Ovary (tissue), 9 donors: ENCODE data around the gene APOBEC3H. TPM values are rescaled to one million over a fixed set of nuclear protein-coding genes. Genes with fewer than 3 reads are reported as not detected.

Experiments
- DNase-seq, 5 donors: peaks; one replicate each; pipeline ENCODE4 v3.0.0-alpha.2; 2019 to 2020
- H3K27ac ChIP-seq, 2 donors: fragments of 200-600 bp; one replicate each; pipeline versions ENCODE4 v1.5.1 to v1.8.0; 2019 to 2022
- H3K27me3 ChIP-seq: fragments of 200-600 bp; one replicate; pipeline ENCODE4 v1.8.0; 2022
- H3K36me3 ChIP-seq: fragments of 200-600 bp; sonication (generic); one replicate; pipeline ENCODE4 v1.5.1; 2019
- H3K4me1 ChIP-seq: one replicate; pipeline ENCODE4 v1.8.1; 2013; ENCODE audit warnings: mild to moderate bottlenecking, moderate library complexity; ENCODE audit not compliant: insufficient read depth
- H3K4me3 ChIP-seq: fragments of 200-600 bp; sonication (generic); one replicate; pipeline ENCODE4 v1.5.1; 2017
- H3K9me3 ChIP-seq, 2 donors: fragments of 200-600 bp in 1 of 2; sonication (generic) in 1 of 2; one replicate each; pipeline versions ENCODE4 v1.5.1 to v1.8.1; 2013 to 2019; ENCODE audit warnings: mild to moderate bottlenecking in 1 of 2, moderate library complexity in 1 of 2
- EP300 ChIP-seq: sonication (generic); formaldehyde crosslinking; IDR thresholded peaks from one replicate; pipeline ENCODE4 v1.6.1; 2017; ENCODE audit warnings: antibody characterized with exemption
- POLR2A ChIP-seq: fragments of 450-650 bp; IDR thresholded peaks from one replicate; pipeline ENCODE4 v1.6.1; 2017; ENCODE audit warnings: antibody characterized with exemption, mild to moderate bottlenecking, moderate library complexity
- WGBS, 3 donors: extraction: QIAGEN DNeasy Blood & Tissue Kit in 1 of 3; methylation state at CpG; one replicate each; pipeline versions ENCODE4 v1.1.5 to v1.1.7; 2013 to 2017; 5-methylcytosine and 5-hydroxymethylcytosine counted together
- intact Hi-C, 4 donors: fragments of 100-400 bp; cut with DNase I; formaldehyde crosslinking; loops; one replicate each; pipeline versions ENCODE4 v1.11.0 to v1.15.1; 2022 to 2023
- polyA plus RNA-seq, 2 donors: library from polyadenylated mRNA; stranded (reverse); fragments of 200-250 nt in 1 of 2; fragments of 350-450 nt in 1 of 2; fragmentation: Illumina TruSeq in 1 of 2; extraction: RNeasy Lipid Tissue Mini Kit (QIAGEN cat#74804) in 1 of 2; gene quantifications; one replicate each; pipeline ENCODE4 v1.2.3, GENCODE V29; 2013 to 2014
- total RNA-seq, 7 donors: library from RNA; depleted of rRNA in 2 of 7; stranded (reverse); fragments of >200 nt in 2 of 7; fragmentation: NEBNext Ultra II Directional in 3 of 7; extraction: Animal tissue kit (Norgen Biotek cat#: 25700) in 3 of 7; gene quantifications; one replicate each; pipeline versions ENCODE4 v1.1.0 to v1.2.4, GENCODE V29; 2016 to 2023
- TF ChIP-seq, protein P1 (sequence below), 3 donors: fragments of 450-650 bp in 2 of 3; fragments of 200-600 bp in 1 of 3; IDR thresholded peaks; one replicate each; pipeline versions ENCODE4 v1.5.1 to v1.8.0; 2016 to 2022; ENCODE audit warnings: antibody characterized with exemption in 3 of 3, mild to moderate bottlenecking in 1 of 3
- donor health status: DM: no; HTN: no; CAD: no; lungs with moderate emphysema.
- donor health status: DM: no; HTN: no; CAD: no.
- donor health status: Bipolar disorder and iron deficiency.
- donor health status: DM: yes; HTN: yes; CAD: no.
- donor health status: DM: no; HTN: no; CAD: no.
- donor health status: DM: yes; HTN: yes; CAD: no.

The APOBEC3H gene
- total and polyA plus RNA-seq, 9 donors: 0.23 to 0.97 (median 0.31) TPM; not detected in 6

DNA sequence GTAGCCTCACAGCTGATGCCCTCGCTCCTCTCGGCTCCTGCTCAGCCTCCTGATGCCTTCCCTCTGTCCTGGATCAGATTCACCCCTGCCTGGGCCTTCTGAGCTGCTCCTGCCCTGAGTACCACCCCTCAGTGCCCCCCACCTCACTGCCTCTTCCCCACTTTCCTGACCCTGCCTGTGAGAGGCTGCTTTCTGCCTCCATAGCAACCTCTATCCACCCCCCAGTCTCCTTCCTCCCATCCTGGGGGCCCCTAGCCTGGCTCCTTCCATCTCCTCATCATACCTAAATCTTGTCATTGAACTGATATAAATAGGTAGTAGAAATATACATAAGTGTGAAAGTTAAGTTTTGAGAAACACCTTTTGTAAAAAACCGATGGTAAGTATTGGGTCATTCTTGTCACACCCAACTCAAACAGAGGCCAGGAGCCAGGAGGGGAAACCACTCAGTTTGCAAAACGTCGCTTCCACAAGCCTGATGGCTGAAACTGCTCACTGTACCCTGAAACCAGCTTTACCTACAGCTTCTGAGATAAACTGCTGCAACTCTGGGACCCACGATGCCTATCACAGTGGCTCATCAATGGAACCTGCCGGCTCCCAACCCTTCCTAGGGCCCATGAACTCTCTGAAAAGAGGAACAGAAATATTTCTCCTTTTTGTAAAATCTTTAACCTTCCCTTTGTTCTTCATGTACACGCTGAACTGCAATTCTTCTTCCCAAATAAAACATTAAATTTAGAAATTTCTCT is 4.8 kb upstream of the APOBEC3H start:
- TF ChIP-seq POLR2A (no peak), EP300 (no peak)
- TF ChIP-seq, protein P1, sequence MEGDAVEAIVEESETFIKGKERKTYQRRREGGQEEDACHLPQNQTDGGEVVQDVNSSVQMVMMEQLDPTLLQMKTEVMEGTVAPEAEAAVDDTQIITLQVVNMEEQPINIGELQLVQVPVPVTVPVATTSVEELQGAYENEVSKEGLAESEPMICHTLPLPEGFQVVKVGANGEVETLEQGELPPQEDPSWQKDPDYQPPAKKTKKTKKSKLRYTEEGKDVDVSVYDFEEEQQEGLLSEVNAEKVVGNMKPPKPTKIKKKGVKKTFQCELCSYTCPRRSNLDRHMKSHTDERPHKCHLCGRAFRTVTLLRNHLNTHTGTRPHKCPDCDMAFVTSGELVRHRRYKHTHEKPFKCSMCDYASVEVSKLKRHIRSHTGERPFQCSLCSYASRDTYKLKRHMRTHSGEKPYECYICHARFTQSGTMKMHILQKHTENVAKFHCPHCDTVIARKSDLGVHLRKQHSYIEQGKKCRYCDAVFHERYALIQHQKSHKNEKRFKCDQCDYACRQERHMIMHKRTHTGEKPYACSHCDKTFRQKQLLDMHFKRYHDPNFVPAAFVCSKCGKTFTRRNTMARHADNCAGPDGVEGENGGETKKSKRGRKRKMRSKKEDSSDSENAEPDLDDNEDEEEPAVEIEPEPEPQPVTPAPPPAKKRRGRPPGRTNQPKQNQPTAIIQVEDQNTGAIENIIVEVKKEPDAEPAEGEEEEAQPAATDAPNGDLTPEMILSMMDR (IDR thresholded peaks at IDR 0.05): no peak
- intact Hi-C loops: no loop called here
- no peaks in the 10 kb centered on the region for H3K4me1 ChIP-seq
- 68 to 77% (median 68%) methylated on average over 8 of the region's 8 CpGs for WGBS, 3 donors
- H3K27ac ChIP-seq: no peak overlapping the region
- no peaks in the 10 kb centered on the region for H3K36me3 ChIP-seq
- DNase-seq: no peak
- no peaks in the 10 kb centered on the region for H3K27me3 ChIP-seq
- no peaks in the 10 kb centered on the region for H3K9me3 ChIP-seq
- no peak overlapping the region for H3K4me3 ChIP-seq

DNA sequence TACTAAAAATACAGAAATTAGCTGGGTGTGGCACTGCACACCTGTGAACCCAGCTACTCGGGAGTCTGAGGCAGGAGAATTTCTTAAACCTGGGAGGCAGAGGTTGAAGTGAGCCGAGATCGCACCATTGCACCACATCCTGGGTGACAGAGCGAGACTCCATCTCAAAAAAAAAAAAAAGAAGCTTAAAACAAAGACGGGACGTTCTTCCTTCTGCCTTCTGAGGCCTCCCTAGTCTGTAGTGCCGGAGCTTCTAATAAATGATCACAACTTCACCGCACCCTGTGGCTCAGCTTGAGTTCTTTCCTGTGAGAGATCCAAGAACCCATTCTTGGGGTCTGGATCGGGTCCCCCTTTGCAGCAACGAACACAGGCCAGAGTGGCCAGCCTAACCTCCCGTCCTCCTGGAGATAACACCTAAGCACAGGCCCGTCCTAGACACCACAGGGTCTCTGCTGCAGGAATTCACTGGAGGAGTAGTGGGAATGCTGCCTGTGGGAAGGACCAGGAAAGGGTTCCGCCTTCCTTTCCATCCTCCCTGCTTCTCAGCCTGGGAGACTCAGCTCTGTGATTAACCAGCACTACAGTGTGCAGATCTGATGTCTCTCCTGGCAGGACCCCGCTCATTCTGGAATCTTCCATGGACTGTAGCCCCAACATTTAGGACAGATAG is 2.2 kb upstream of the APOBEC3H start:
- intact Hi-C loops: no loop called here
- Histone ChIP-seq H3K36me3 (no peaks in the 10 kb centered on the region), H3K27me3 (no peaks in the 10 kb centered on the region), H3K4me3 (no peak overlapping the region), H3K9me3 (no peaks in the 10 kb centered on the region), H3K27ac (no peak overlapping the region), H3K4me1 (no peaks in the 10 kb centered on the region)
- DNase-seq: no peak
- TF ChIP-seq POLR2A: no peak
- TF ChIP-seq, protein P1 (IDR thresholded peaks at IDR 0.05): no peak
- no peak for TF ChIP-seq EP300
- 83 to 87% (median 87%) methylated on average over 14 of the region's 14 CpGs for WGBS, 3 donors

DNA sequence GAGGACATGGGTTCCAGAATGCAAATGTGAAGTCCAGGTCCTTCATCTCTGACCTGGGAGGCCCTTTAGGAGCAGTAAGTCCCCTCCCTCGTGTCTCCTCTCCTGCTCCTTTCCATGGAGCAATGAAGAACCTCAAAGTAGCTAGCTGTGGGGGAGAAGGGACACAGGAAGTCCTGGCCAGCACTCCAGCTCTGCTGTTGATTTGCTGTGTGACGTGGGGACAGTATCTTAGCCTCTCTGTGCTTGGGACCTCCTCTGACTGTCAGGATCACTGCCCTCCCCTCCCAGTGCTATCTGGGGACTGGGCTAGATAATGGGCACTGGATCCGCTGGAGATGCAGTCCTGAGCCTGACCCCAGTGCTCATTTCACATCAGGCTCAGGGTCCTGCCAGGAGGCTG is 1.1 kb upstream of the APOBEC3H start:
- H3K27ac ChIP-seq: no peak overlapping the region
- H3K4me3 ChIP-seq: no peak overlapping the region
- no peaks in the 10 kb centered on the region for H3K4me1 ChIP-seq
- DNase-seq: no peak
- H3K9me3 ChIP-seq: no peaks in the 10 kb centered on the region
- intact Hi-C loops: no loop called here
- no peaks in the 10 kb centered on the region for H3K36me3 ChIP-seq
- 76 to 93% (median 86%) methylated on average over 3 of the region's 3 CpGs for WGBS, 3 donors
- no peaks in the 10 kb centered on the region for H3K27me3 ChIP-seq
- TF ChIP-seq EP300 (no peak), POLR2A (no peak)
- TF ChIP-seq, protein P1 (IDR thresholded peaks at IDR 0.05): no peak

DNA sequence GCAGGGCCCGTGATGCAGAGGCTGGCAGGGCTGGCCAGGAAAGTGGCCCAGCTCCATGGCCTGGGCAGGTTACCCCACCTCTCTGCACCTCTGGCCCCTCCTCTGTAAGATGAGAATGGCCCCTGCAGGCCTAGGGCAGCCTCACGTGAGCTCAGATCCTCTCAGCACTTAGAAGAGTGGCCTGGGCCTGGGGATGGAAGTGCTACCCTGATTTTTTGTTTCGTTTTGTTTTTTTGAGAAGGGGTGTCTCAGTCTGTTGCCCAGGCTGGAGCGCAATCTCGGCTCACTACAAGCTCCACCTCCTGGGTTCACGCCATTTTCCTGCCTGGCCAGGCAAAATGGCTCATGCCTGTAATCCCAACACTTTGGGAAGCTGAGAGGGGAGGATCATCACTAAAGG is 982 bp downstream of the APOBEC3H start:
- TF ChIP-seq EP300: no peak
- TF ChIP-seq, protein P1 (IDR thresholded peaks at IDR 0.05): no peak
- no peak for TF ChIP-seq POLR2A
- intact Hi-C loops: no loop called here
- Histone ChIP-seq H3K4me3 (no peak overlapping the region), H3K27ac (no peak overlapping the region), H3K9me3 (no peaks in the 10 kb centered on the region), H3K4me1 (no peaks in the 10 kb centered on the region), H3K27me3 (no peaks in the 10 kb centered on the region), H3K36me3 (no peaks in the 10 kb centered on the region)
- WGBS, 3 donors: 67 to 82% (median 70%) methylated on average over 6 of the region's 6 CpGs
- no peak for DNase-seq
